Smooth muscle cell (in vitro differentiated cells): Measurements from ENCODE around the gene ASB3. TPM values are rescaled to one million over a fixed set of nuclear protein-coding genes. Genes with fewer than 3 reads are reported as not detected.

ENCODE experiments used
- DNase-seq: peaks from one replicate; lab custom pipeline; 2025; ENCODE audit not compliant: unreplicated experiment; lab: John Stamatoyannopoulos, UW
- H2AFZ ChIP-seq: fragments of 200-600 bp; sonication (generic); 2 replicates; pipeline ENCODE4 v1.6.0; 2016; ENCODE audit warnings: antibody characterized with exemption, low read depth, mild to moderate bottlenecking
- H3F3A ChIP-seq: fragments of 200-600 bp; sonication (generic); 2 replicates; pipeline ENCODE4 v1.6.0; 2017; ENCODE audit warnings: antibody characterized with exemption, low read depth
- H3K27ac ChIP-seq: fragments of 200-600 bp; sonication (generic); 2 replicates; pipeline ENCODE4 v1.5.1; 2016; ENCODE audit warnings: low read depth, mild to moderate bottlenecking
- H3K27me3 ChIP-seq: fragments of 200-600 bp; sonication (generic); 2 replicates; pipeline ENCODE4 v1.6.1; 2016; ENCODE audit warnings: low read depth, mild to moderate bottlenecking
- H3K36me3 ChIP-seq: fragments of 200-600 bp; sonication (generic); 2 replicates; pipeline ENCODE4 v1.5.1; 2016; ENCODE audit warnings: low read depth
- H3K4me1 ChIP-seq: fragments of 200-600 bp; sonication (generic); 2 replicates; pipeline ENCODE4 v1.5.1; 2016; ENCODE audit warnings: low read depth
- H3K4me2 ChIP-seq: fragments of 200-600 bp; sonication (generic); 2 replicates; pipeline ENCODE4 v1.6.0; 2016; ENCODE audit warnings: mild to moderate bottlenecking
- H3K4me3 ChIP-seq: fragments of 200-600 bp; sonication (generic); 2 replicates; pipeline ENCODE4 v1.5.1; 2016; ENCODE audit warnings: mild to moderate bottlenecking
- H3K79me2 ChIP-seq: fragments of 200-600 bp; sonication (generic); 2 replicates; pipeline ENCODE4 v1.6.0; 2016; ENCODE audit warnings: low read depth, mild to moderate bottlenecking
- H3K9ac ChIP-seq: fragments of 200-600 bp; sonication (generic); 2 replicates; pipeline ENCODE4 v1.6.0; 2016; ENCODE audit warnings: low read depth
- H3K9me3 ChIP-seq: fragments of 200-600 bp; sonication (generic); replicated peaks from 2 replicates; pipeline ENCODE4 v1.5.1; 2016; ENCODE audit warnings: low read depth
- H4K20me1 ChIP-seq: fragments of 200-600 bp; sonication (generic); 2 replicates; pipeline ENCODE4 v1.6.0; 2016; ENCODE audit warnings: low read depth
- WGBS: methylation state at CpG from one replicate; pipeline ENCODE4 v1.1.7; 2016; ENCODE audit warnings: low lambda C conversion rate; 5-methylcytosine and 5-hydroxymethylcytosine counted together
- polyA plus RNA-seq: library from polyadenylated mRNA; unstranded; fragments of >200 nt; fragmentation: Nextera tagmentation; extraction: Ambion mirVana; gene quantifications from 2 replicates; pipeline ENCODE4 v1.2.1, GENCODE V29; 2016
- total RNA-seq: library from RNA; depleted of rRNA; stranded (reverse); fragments of >200 nt; gene quantifications from 2 replicates; pipeline ENCODE4 v1.2.3, GENCODE V29; 2014
- TF ChIP-seq, protein P1 (sequence below): fragments of 200-600 bp; sonication (generic); IDR thresholded peaks from 2 replicates; pipeline ENCODE4 v1.5.1; 2017; ENCODE audit warnings: borderline replicate concordance, mild to moderate bottlenecking, antibody characterized with exemption; ENCODE audit not compliant: insufficient read depth, poor library complexity, severe bottlenecking

ASB3 gene
- total and polyA plus RNA-seq, 2 experiments from 2014 or later: 19.0 to 24.9 TPM

DNA sequence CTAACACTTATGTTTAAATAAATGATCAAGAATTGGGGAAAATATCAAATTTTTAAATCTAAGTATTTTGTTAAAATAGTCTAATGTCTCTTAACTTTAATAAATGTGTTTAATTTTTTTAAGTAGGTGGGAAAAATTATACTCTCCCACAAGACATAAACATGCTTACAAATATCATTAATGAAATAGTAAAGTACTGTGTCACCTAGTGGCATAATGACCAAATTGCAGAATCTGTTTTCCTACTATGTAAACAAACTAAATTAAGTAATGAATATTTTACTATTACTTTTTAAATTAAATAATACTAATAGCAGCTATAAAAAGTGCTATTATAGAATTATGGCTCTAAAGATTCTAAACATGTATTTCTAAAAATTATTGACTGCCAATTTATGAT, 71.2 kb downstream of the ASB3 start:
- TF ChIP-seq, protein P1, sequence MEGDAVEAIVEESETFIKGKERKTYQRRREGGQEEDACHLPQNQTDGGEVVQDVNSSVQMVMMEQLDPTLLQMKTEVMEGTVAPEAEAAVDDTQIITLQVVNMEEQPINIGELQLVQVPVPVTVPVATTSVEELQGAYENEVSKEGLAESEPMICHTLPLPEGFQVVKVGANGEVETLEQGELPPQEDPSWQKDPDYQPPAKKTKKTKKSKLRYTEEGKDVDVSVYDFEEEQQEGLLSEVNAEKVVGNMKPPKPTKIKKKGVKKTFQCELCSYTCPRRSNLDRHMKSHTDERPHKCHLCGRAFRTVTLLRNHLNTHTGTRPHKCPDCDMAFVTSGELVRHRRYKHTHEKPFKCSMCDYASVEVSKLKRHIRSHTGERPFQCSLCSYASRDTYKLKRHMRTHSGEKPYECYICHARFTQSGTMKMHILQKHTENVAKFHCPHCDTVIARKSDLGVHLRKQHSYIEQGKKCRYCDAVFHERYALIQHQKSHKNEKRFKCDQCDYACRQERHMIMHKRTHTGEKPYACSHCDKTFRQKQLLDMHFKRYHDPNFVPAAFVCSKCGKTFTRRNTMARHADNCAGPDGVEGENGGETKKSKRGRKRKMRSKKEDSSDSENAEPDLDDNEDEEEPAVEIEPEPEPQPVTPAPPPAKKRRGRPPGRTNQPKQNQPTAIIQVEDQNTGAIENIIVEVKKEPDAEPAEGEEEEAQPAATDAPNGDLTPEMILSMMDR: peak; percentile 51
- DNase-seq: no peak
- Histone ChIP-seq H3K27ac (no peak overlapping the region), H3K4me2 (no peak overlapping the region), H3F3A (no peaks in the 10 kb centered on the region), H3K27me3 (no peaks in the 10 kb centered on the region), H3K36me3 (peaks cover 9% of the 10 kb centered on the region), H3K79me2 (peaks cover 9% of the 10 kb centered on the region), H3K4me3 (no peak overlapping the region), H3K9me3 (no peaks in the 10 kb centered on the region), H3K4me1 (no peaks in the 10 kb centered on the region), H4K20me1 (peaks cover 6% of the 10 kb centered on the region), H3K9ac (no peak overlapping the region), H2AFZ (no peak overlapping the region)

DNA sequence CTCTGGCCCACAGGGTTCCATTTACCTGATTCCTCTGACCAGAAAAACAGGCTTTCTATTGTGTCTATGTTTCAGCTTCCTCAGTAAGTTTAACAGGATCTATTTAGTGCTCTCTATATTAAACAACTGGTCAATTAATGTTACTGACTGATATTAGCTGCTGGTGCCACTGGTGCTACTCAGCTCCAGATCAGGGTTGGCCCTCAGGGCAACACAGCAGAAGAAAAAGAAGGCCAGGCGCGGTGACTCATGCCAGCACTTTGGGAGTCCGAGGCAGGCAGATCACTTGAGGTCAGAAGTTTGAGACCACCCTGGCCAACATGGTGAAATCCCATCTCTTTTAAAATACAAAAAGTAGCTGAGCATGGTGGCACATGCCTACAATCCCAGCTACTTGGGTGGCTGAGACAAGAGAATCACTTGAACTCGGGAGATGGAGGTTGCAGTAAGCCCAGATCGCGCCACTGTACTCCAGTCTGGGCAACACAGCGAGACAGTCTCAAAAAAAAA, 75.4 kb downstream of the ASB3 start:
- Histone ChIP-seq H3K27me3 (no peaks in the 10 kb centered on the region), H3K79me2 (no peaks in the 10 kb centered on the region), H2AFZ (no peak overlapping the region), H3K9me3 (no peaks in the 10 kb centered on the region), H3K4me3 (no peak overlapping the region), H3K4me2 (no peak overlapping the region), H4K20me1 (no peaks in the 10 kb centered on the region), H3F3A (no peaks in the 10 kb centered on the region), H3K9ac (no peak overlapping the region), H3K36me3 (peaks cover 23% of the 10 kb centered on the region), H3K27ac (no peak overlapping the region), H3K4me1 (no peaks in the 10 kb centered on the region)
- no peak for DNase-seq
- WGBS: 98% methylated on average over 7 of the region's 7 CpGs
- TF ChIP-seq, protein P1: no peak

GRCh38 chr2:53708988-53709387, 77.8 kb downstream of the ASB3 start:
- H4K20me1 ChIP-seq: no peaks in the 10 kb centered on the region
- no peaks in the 10 kb centered on the region for H3K9me3 ChIP-seq
- no peak overlapping the region for H3K27ac ChIP-seq
- H3K9ac ChIP-seq: no peak overlapping the region
- no peaks in the 10 kb centered on the region for H3K4me1 ChIP-seq
- TF ChIP-seq, protein P1: no peak
- no peaks in the 10 kb centered on the region for H3K79me2 ChIP-seq
- no peaks in the 10 kb centered on the region for H3K27me3 ChIP-seq
- peaks cover 18% of the 10 kb centered on the region for H3K36me3 ChIP-seq
- no peak overlapping the region for H3K4me3 ChIP-seq
- H3F3A ChIP-seq: no peaks in the 10 kb centered on the region
- no peak overlapping the region for H2AFZ ChIP-seq
- no peak for DNase-seq
- no peak overlapping the region for H3K4me2 ChIP-seq

DNA sequence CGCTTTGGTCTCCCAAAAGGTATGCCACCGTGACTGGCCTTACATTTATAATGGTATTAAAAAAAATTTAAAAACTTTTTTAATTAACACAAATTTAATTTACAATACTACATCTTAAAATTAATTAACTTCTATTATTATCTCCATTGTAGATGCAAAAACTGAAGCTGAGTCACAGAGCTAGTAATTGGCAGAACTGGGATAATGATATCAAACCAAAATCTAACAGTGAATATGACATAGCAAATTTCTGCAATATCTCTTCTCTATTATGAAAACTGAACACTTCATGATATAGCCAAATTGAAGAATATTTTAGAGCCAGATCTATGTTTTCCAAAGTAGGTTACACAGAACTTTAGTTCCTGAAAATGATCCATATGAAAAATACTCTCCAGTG, 85.5 kb downstream of the ASB3 start:
- Histone ChIP-seq H2AFZ (no peak overlapping the region), H3K36me3 (peaks cover 10% of the 10 kb centered on the region), H3K9me3 (no peaks in the 10 kb centered on the region), H3K27ac (no peak overlapping the region), H3K4me3 (no peak overlapping the region), H3K9ac (no peak overlapping the region), H3K27me3 (no peaks in the 10 kb centered on the region), H3F3A (no peaks in the 10 kb centered on the region), H4K20me1 (no peaks in the 10 kb centered on the region), H3K4me2 (no peak overlapping the region), H3K79me2 (peaks cover 7% of the 10 kb centered on the region), H3K4me1 (no peaks in the 10 kb centered on the region)
- 98% methylated on average over 2 of the region's 2 CpGs for WGBS
- TF ChIP-seq, protein P1: no peak
- no peak for DNase-seq
